GM12865 (cell line): Measurements from ENCODE around the gene LARGE2.

ENCODE experiments used
- DNase-seq: peaks from one replicate; pipeline ENCODE4 v3.0.0; 2010; ENCODE audit warnings: low read depth
- H3K4me3 ChIP-seq: 2 replicates; pipeline ENCODE4 v1.5.1; 2011; ENCODE audit warnings: mild to moderate bottlenecking, low read depth, low read length, control low read depth
- TF ChIP-seq, protein P1 (sequence below): IDR thresholded peaks from 2 replicates; pipeline ENCODE4 v1.5.1; 2011; ENCODE audit warnings: low read length, control low read depth, low read depth, inconsistent platforms; ENCODE audit not compliant: insufficient read depth; ENCODE audit errors: missing control alignments

Gene LARGE2

DNA sequence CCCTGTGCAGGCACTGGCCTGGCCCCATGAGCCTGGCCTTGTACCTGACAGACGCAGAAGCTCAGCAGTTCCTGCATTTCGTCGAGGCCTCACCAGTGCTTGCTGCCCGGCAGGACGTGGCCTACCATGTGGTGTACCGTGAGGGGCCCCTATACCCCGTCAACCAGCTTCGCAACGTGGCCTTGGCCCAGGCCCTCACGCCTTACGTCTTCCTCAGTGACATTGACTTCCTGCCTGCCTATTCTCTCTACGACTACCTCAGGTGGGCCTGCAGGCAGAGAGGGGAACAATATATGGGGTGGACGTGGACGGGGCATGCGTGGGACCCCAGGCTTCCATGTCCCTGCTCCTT is 4.9 kb downstream of the LARGE2 start:
- no peak overlapping the region for H3K4me3 ChIP-seq
- no peak for DNase-seq
- TF ChIP-seq, protein P1, sequence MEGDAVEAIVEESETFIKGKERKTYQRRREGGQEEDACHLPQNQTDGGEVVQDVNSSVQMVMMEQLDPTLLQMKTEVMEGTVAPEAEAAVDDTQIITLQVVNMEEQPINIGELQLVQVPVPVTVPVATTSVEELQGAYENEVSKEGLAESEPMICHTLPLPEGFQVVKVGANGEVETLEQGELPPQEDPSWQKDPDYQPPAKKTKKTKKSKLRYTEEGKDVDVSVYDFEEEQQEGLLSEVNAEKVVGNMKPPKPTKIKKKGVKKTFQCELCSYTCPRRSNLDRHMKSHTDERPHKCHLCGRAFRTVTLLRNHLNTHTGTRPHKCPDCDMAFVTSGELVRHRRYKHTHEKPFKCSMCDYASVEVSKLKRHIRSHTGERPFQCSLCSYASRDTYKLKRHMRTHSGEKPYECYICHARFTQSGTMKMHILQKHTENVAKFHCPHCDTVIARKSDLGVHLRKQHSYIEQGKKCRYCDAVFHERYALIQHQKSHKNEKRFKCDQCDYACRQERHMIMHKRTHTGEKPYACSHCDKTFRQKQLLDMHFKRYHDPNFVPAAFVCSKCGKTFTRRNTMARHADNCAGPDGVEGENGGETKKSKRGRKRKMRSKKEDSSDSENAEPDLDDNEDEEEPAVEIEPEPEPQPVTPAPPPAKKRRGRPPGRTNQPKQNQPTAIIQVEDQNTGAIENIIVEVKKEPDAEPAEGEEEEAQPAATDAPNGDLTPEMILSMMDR: no peak

GRCh38 chr11:45927684-45928413 is 5.4 kb downstream of the LARGE2 start:
- no peak for DNase-seq
- no peak overlapping the region for H3K4me3 ChIP-seq
- TF ChIP-seq, protein P1: no peak

DNA sequence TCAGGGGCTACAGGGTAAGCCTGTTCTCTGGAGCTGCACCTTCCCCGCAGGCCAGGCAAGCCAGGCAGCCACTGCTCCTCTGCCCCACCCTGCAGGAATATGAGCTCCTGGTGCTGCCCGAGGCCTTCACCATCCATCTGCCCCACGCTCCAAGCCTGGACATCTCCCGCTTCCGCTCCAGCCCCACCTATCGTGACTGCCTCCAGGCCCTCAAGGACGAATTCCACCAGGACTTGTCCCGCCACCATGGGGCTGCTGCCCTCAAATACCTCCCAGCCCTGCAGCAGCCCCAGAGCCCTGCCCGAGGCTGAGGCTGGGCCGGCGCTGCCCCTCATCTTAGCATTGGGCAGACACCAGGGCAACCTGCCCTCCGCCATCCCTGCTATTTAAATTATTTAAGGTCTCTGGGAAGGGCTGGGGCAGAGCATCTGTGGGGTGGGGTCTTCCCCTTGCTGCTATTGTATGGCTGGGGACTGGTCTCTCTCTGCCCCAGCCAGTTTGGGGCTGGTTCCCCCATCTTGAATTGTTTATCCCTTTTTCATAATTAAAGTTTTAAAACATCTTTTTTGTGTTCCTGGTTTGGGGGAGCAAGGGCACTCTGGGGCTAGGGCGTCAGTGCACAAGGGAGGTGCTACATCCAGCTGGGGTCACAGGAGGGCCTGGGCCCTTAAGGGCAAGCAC is 6.2 kb downstream of the LARGE2 start:
- DNase-seq: no peak
- TF ChIP-seq, protein P1: no peak
- H3K4me3 ChIP-seq: no peak overlapping the region

DNA sequence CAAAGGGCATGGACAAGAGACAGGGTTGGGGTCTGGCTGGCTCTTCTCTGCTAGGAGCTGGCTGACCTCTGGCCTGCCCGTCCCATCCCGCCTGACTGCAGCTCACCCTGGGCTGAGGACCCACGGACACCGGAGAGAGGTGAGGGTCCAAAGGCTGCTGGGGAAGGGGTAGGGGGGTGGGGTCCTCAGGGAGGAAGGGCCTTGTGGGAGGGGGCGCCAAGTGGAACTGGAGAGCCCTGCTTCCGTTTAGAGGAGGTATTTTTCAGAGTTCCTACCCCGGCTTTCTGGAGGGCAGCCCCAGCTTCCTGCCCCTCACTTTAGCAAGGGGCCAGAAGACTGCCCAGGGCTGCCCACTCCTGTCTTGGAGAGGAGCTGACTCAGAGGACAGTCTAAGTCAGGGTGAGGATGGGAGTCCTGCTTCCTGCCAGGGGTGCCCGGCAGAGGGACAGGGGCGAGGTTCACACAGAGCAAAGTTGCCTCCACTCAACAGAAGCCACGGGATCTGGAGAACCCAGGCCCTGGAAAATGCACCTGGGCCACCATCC is 7.1 kb downstream of the LARGE2 start:
- TF ChIP-seq, protein P1: no peak
- H3K4me3 ChIP-seq: no peak overlapping the region
- no peak for DNase-seq

DNA sequence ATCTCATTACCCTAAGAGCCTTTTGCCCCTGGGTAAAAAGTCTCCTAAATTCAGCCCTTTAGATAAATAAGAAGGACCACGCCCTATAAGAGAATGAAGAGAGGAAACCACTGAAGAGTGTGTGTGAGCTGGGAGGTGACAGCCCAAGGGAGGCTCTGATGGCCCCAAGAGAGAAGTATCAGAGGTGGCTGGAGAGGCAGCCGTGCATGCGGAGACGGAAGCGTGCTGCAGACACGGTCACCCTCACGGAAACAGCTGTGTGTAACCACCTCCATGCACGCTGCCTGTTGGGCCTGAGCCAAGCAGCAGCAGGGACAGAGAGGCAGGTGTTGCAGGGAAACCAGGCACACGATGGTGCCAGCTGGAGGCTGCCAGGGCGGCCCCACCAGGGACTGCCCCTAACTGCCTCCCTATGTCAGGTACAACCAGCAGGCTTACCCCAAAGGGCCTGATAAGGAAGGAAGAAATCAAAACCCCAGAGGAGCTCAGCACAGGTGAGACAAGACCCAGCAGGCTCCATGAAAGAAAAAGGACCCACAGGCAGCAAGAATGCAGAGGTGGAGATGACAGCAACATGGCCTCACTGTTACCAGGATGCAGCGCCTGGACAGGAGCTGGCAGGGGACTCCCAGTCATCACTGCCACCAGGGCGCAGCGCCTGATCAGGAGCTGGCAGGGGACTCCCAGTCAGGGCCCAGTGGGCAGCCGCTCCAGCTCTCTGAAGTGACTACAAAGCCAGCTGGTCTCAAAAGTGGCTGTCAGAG is 7.8 kb downstream of the LARGE2 start:
- DNase-seq: peak; percentile 96
- H3K4me3 ChIP-seq: no peak overlapping the region
- TF ChIP-seq, protein P1: no peak

- H3K4me3 ChIP-seq: no peak overlapping the region
- DNase-seq: no peak
Measured at GRCh38 chr11:45930951-45931570, 8.6 kb downstream of the LARGE2 start.

More at GRCh38 chr11:45930951-45931570, 8.6 kb downstream of the LARGE2 start:
- TF ChIP-seq, protein P1: no peak
